SK-N-SH (cell line): ENCODE results near the gene MYBPC3. TPM values are rescaled to one million over a fixed set of nuclear protein-coding genes. Genes with fewer than 3 reads are reported as not detected.

Experiments used
- CTCF ChIA-PET: fragments of 300-600, 350-600 bp; formaldehyde crosslinking; extraction: SDS; loops from one replicate; lab custom pipeline; 2021; lab: Yijun Ruan, JAX
- POLR2A ChIA-PET: fragments of 350-600 bp; sonication (Branson Sonifier 250); formaldehyde crosslinking; extraction: SDS; loops from one replicate; lab custom pipeline; 2020; ENCODE audit warnings: antibody characterized with exemption, inconsistent platforms; lab: Yijun Ruan, JAX
- DNase-seq: peaks from one replicate; pipeline ENCODE4 v3.0.0; 2012
- H2AFZ ChIP-seq: fragments of 200-600 bp; sonication (generic); 2 replicates; pipeline ENCODE4 v1.8.1; 2016; ENCODE audit warnings: antibody characterized with exemption, mild to moderate bottlenecking, low read depth
- H3F3A ChIP-seq: fragments of 200-600 bp; sonication (generic); replicated peaks from 2 replicates; pipeline ENCODE3; 2016; ENCODE audit warnings: antibody characterized with exemption, mild to moderate bottlenecking; ENCODE audit not compliant: insufficient read depth
- H3K27ac ChIP-seq, 2 experiments: fragments of 200-500 bp in 1 of 2; fragments of 200-600 bp in 1 of 2; sonication (Bioruptor generic) in 1 of 2; sonication (generic), shearing (Covaris generic) in 1 of 2; 2 replicates each; pipeline versions ENCODE4 v1.5.1 to v1.6.1; 2014 to 2016; ENCODE audit warnings: low read depth in 2 of 2, inconsistent platforms in 1 of 2, low read length in 1 of 2, mild to moderate bottlenecking in 1 of 2, mixed read lengths in 1 of 2
- H3K27me3 ChIP-seq: fragments of 200-600 bp; sonication (generic), shearing (Covaris generic); 2 replicates; pipeline ENCODE4 v1.6.1; 2016; ENCODE audit warnings: mixed run types; ENCODE audit not compliant: insufficient read depth
- H3K36me3 ChIP-seq, 2 experiments: fragments of 200-500 bp in 1 of 2; fragments of 200-600 bp in 1 of 2; sonication (Bioruptor generic) in 1 of 2; sonication (generic) in 1 of 2; replicated peaks in 1 of 2; 2 replicates each; pipeline versions ENCODE3 to v1.5.1; 2014 to 2016; ENCODE audit warnings: low read length in 1 of 2, mild to moderate bottlenecking in 1 of 2; ENCODE audit not compliant: insufficient read depth in 2 of 2, control insufficient read depth in 1 of 2
- H3K4me1 ChIP-seq, 2 experiments: fragments of 200-500 bp in 1 of 2; fragments of 200-600 bp in 1 of 2; sonication (Bioruptor generic) in 1 of 2; sonication (generic), shearing (Covaris generic) in 1 of 2; 2 replicates each; pipeline versions ENCODE4 v1.5.1 to v1.6.1; 2014 to 2016; ENCODE audit warnings: low read depth in 1 of 2, low read length in 1 of 2, mixed run types in 1 of 2; ENCODE audit not compliant: insufficient read depth in 2 of 2, control insufficient read depth in 1 of 2
- H3K4me2 ChIP-seq: fragments of 200-600 bp; sonication (generic), shearing (Covaris generic); 2 replicates; pipeline ENCODE4 v1.6.1; 2017; ENCODE audit warnings: mixed run types
- H3K4me3 ChIP-seq, 2 experiments: fragments of 200-500 bp in 1 of 2; fragments of 200-600 bp in 1 of 2; sonication (Bioruptor generic) in 1 of 2; sonication (generic), shearing (Covaris generic) in 1 of 2; 2 replicates each; pipeline versions ENCODE4 v1.5.1 to v1.8.1; 2014 to 2016; ENCODE audit warnings: low read depth in 2 of 2, inconsistent platforms in 1 of 2, low read length in 1 of 2, mild to moderate bottlenecking in 1 of 2, mixed read lengths in 1 of 2, moderate library complexity in 1 of 2
- H3K79me2 ChIP-seq: fragments of 200-600 bp; sonication (generic); 2 replicates; pipeline ENCODE4 v1.8.1; 2017; ENCODE audit warnings: mild to moderate bottlenecking; ENCODE audit not compliant: insufficient read depth
- H3K9ac ChIP-seq: fragments of 200-600 bp; sonication (generic); 2 replicates; pipeline ENCODE4 v1.6.1; 2017; ENCODE audit warnings: mixed run types
- H3K9me2 ChIP-seq: fragments of 200-600 bp; sonication (generic); 2 replicates; pipeline ENCODE4 v1.6.1; 2017; ENCODE audit warnings: mixed run types
- H3K9me3 ChIP-seq: fragments of 200-600 bp; sonication (generic); 2 replicates; pipeline ENCODE4 v1.6.1; 2017; ENCODE audit warnings: mixed run types, mild to moderate bottlenecking, moderate library complexity
- H4K20me1 ChIP-seq: fragments of 200-600 bp; sonication (generic); 2 replicates; pipeline ENCODE4 v1.6.1; 2017; ENCODE audit warnings: mild to moderate bottlenecking, mixed run types; ENCODE audit not compliant: insufficient read depth
- FOSL2 ChIP-seq: IDR thresholded peaks from 2 replicates; pipeline ENCODE4 v1.4.0; 2012; ENCODE audit warnings: low read depth, mild to moderate bottlenecking, moderate library complexity, borderline replicate concordance
- FOXM1 ChIP-seq: IDR thresholded peaks from 2 replicates; pipeline ENCODE4 v1.4.0; 2012; ENCODE audit warnings: low read depth, mild to moderate bottlenecking
- JUND ChIP-seq: IDR thresholded peaks from 2 replicates; pipeline ENCODE4 v1.4.0; 2012
- RCOR1 ChIP-seq: fragments of 150-350 bp; IDR thresholded peaks from 2 replicates; pipeline ENCODE4 v1.6.1; 2017; ENCODE audit warnings: antibody characterized with exemption, low read length
- RXRA ChIP-seq: IDR thresholded peaks from 2 replicates; pipeline ENCODE4 v1.4.0; 2012; ENCODE audit warnings: low read depth, mild to moderate bottlenecking, borderline replicate concordance
- TCF12 ChIP-seq: IDR thresholded peaks from 2 replicates; pipeline ENCODE4 v1.4.0; 2012
- WGBS: methylation state at CpG from one replicate; pipeline ENCODE4 v1.1.6; 2017; ENCODE audit warnings: low lambda C conversion rate; 5-methylcytosine and 5-hydroxymethylcytosine counted together
- polyA plus RNA-seq, 3 experiments: library from polyadenylated mRNA; depleted of rRNA; stranded (reverse); fragments of >200 nt; gene quantifications; 2 replicates each; pipeline ENCODE4 v1.2.3, GENCODE V29; 2012
- small RNA-seq, 7 experiments: library from RNA; depleted of rRNA; stranded (forward); fragments of <200 nt; gene quantifications; one replicate each; pipeline ENCODE3, GENCODE V24; 2012
- TF ChIP-seq, protein P1 (sequence below): fragments of 150-350 bp; IDR thresholded peaks from 2 replicates; pipeline ENCODE4 v1.6.1; 2016; ENCODE audit warnings: mild to moderate bottlenecking, low read depth, low read length

The MYBPC3 gene
- polyA plus RNA-seq, 1 of the 3 experiments (the other 2 are of a cell fraction): not detected

DNA sequence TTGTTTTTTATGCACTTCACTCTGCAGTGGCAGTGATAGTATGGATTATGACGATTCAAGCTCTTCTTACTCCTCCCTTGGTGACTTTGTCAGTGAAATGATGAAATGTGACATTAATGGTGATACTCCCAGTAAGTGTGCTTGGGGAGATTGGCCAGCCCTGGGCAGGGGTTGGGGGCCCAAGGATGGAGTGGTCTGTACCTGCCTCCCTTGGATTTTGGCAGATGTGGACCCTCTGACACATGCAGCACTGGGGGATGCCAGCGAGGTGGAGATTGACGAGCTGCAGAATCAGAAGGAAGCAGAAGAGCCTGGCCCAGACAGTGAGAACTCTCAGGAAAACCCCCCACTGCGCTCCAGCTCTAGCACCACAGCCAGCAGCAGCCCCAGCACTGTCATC lies 68.4 kb downstream of the MYBPC3 start:
- no peak overlapping the region for H2AFZ ChIP-seq
- no peak overlapping the region for H3K9ac ChIP-seq
- no peaks in the 10 kb centered on the region for H3K79me2 ChIP-seq
- H3K27ac ChIP-seq: no peak overlapping the region
- H3K4me2 ChIP-seq: no peak overlapping the region
- H3K4me3 ChIP-seq: no peak overlapping the region
- peaks cover 36 to 66% of the 10 kb centered on the region in 2 experiments for H3K36me3 ChIP-seq
- no peak for DNase-seq
- H3K4me1 ChIP-seq: no peaks in the 10 kb centered on the region
- no peaks in the 10 kb centered on the region for H3K27me3 ChIP-seq
- H3K9me2 ChIP-seq: no peaks in the 10 kb centered on the region
- TF ChIP-seq FOSL2 (no peak), RCOR1 (no peak), TCF12 (no peak), FOXM1 (no peak), RXRA (no peak), JUND (no peak)
- TF ChIP-seq, protein P1, sequence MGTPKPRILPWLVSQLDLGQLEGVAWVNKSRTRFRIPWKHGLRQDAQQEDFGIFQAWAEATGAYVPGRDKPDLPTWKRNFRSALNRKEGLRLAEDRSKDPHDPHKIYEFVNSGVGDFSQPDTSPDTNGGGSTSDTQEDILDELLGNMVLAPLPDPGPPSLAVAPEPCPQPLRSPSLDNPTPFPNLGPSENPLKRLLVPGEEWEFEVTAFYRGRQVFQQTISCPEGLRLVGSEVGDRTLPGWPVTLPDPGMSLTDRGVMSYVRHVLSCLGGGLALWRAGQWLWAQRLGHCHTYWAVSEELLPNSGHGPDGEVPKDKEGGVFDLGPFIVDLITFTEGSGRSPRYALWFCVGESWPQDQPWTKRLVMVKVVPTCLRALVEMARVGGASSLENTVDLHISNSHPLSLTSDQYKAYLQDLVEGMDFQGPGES: no peak
- no peaks in the 10 kb centered on the region for H3F3A ChIP-seq
- H4K20me1 ChIP-seq: no peaks in the 10 kb centered on the region
- POLR2A ChIA-PET: no interaction called here
- CTCF ChIA-PET: interaction anchor here (1.1 kb wide), 1 partner anchor 71 kb away, joined by 6 read pairs; no protein-coding TSS in a partner anchor
- no peaks in the 10 kb centered on the region for H3K9me3 ChIP-seq
- 86% methylated on average over 4 of the region's 4 CpGs for WGBS

DNA sequence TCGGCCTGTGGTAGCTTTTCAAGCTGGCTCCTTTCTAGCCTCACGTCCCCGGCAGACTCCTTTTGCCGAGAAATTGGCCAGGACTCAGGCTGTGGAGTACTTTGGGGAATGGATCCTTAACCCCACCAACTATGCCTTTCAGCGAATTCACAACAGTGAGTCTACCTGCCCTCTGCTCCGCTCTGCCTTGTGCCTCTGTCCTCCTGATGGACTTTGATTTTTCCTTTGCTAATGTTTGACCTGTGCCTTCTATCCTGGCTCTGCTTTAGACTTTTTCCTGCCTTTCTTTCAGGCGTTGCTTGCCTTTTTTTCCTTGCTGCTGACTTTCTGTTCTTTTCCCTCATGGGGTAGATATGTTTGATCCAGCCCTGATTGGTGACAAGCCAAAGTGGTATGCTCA lies 70.0 kb downstream of the MYBPC3 start:
- Histone ChIP-seq H4K20me1 (no peaks in the 10 kb centered on the region), H3K27me3 (no peaks in the 10 kb centered on the region), H3K36me3 (peaks cover 50 to 72% of the 10 kb centered on the region in 2 experiments), H3K27ac (no peak overlapping the region), H3K9me3 (no peaks in the 10 kb centered on the region), H3K4me2 (no peak overlapping the region), H3K79me2 (no peaks in the 10 kb centered on the region), H3F3A (peaks cover 3% of the 10 kb centered on the region), H2AFZ (no peak overlapping the region), H3K9me2 (no peaks in the 10 kb centered on the region), H3K4me3 (no peak overlapping the region), H3K4me1 (no peaks in the 10 kb centered on the region; a peak in 1 of 4 replicates), H3K9ac (no peak overlapping the region)
- ChIA-PET CTCF (no interaction called here), POLR2A (no interaction called here)
- 97% methylated on average over 7 of the region's 7 CpGs for WGBS
- DNase-seq: no peak
- TF ChIP-seq FOSL2: no peak

Small RNA genes within 50 kb of the gene (small RNA-seq; reads per million reads assigned to genes)
- 0 reads per million in 7 experiments for gene MIR4487

Other genes starting within 250 kb of the MYBPC3 start
- gene ARFGAP2, start 175.8 kb downstream of the MYBPC3 start, polyA plus RNA-seq (2012; rRNA removed): 52.5 and 64.0 TPM in 2 replicates
- 24.4 and 31.1 TPM in 2 replicates for gene PACSIN3, start 166.3 kb downstream of the MYBPC3 start, polyA plus RNA-seq (2012; rRNA removed)
- gene DDB2, start 137.7 kb downstream of the MYBPC3 start, polyA plus RNA-seq (2012; rRNA removed): 83.5 and 95.5 TPM in 2 replicates
- gene ACP2, start 103.9 kb downstream of the MYBPC3 start, polyA plus RNA-seq (2012; rRNA removed): 15.9 and 17.5 TPM in 2 replicates
- gene NR1H3, start 94.7 kb downstream of the MYBPC3 start, polyA plus RNA-seq (2012; rRNA removed): 6.3 and 7.3 TPM in 2 replicates
- gene MADD, start 82.6 kb downstream of the MYBPC3 start, polyA plus RNA-seq (2012; rRNA removed): 10.6 and 16.4 TPM in 2 replicates
- gene SPI1, start 25.8 kb upstream of the MYBPC3 start, polyA plus RNA-seq (2012; rRNA removed): 0.19 TPM in 1 of 2 replicates, not detected in the other
- gene SLC39A13, start 55.9 kb upstream of the MYBPC3 start, polyA plus RNA-seq (2012; rRNA removed): 65.5 and 70.7 TPM in 2 replicates
- gene PSMC3, start 73.7 kb upstream of the MYBPC3 start, polyA plus RNA-seq (2012; rRNA removed): 184 and 191 TPM in 2 replicates
- 0.07 and 0.23 TPM in 2 replicates for gene RAPSN, start 96.4 kb upstream of the MYBPC3 start, polyA plus RNA-seq (2012; rRNA removed)
- 47.5 and 69.3 TPM in 2 replicates for gene CELF1, start 200.4 kb upstream of the MYBPC3 start, polyA plus RNA-seq (2012; rRNA removed)
- gene PTPMT1, start 212.9 kb upstream of the MYBPC3 start, polyA plus RNA-seq (2012; rRNA removed): 64.4 and 69.0 TPM in 2 replicates
- 16.8 and 24.6 TPM in 2 replicates for gene KBTBD4, start 226.3 kb upstream of the MYBPC3 start, polyA plus RNA-seq (2012; rRNA removed)
- 150 and 163 TPM in 2 replicates for gene NDUFS3, start 226.4 kb upstream of the MYBPC3 start, polyA plus RNA-seq (2012; rRNA removed)
- not detected in 2 replicates for gene FAM180B, start 234.0 kb upstream of the MYBPC3 start, polyA plus RNA-seq (2012; rRNA removed)
- gene C1QTNF4, start 241.7 kb upstream of the MYBPC3 start, polyA plus RNA-seq (2012; rRNA removed): 0.06 and 0.08 TPM in 2 replicates